Lower leg skin (tissue), 4 donors: ENCODE results near the gene ZNF205. TPM values are rescaled to one million over a fixed set of nuclear protein-coding genes. Genes with fewer than 3 reads are reported as not detected.

Source experiments
- DNase-seq, 2 donors: peaks; one replicate each; pipeline ENCODE4 v3.0.0-alpha.2; 2019; ENCODE audit warnings: low spot score in 2 of 2
- H3K4me3 ChIP-seq: fragments of 200-600 bp; sonication (generic); 2 replicates; pipeline ENCODE4 v1.5.1; 2017; ENCODE audit warnings: mild to moderate bottlenecking, low read depth; ENCODE audit not compliant: poor library complexity, severe bottlenecking
- POLR2A ChIP-seq, 2 donors: fragments of 450-650 bp; IDR thresholded peaks; one replicate each; pipeline ENCODE4 v1.6.1; 2016 to 2017; ENCODE audit warnings: antibody characterized with exemption in 2 of 2, mild to moderate bottlenecking in 1 of 2, moderate library complexity in 1 of 2
- WGBS, 2 donors: methylation state at CpG; one replicate each; pipeline ENCODE4 v1.1.5; 2018; 5-methylcytosine and 5-hydroxymethylcytosine counted together
- intact Hi-C: fragments of 100-400 bp; cut with DNase I; formaldehyde crosslinking; loops from one replicate; pipeline ENCODE4 v1.15.0; 2023; ENCODE audit warnings: low total_unique reads
- total RNA-seq, 4 donors: library from RNA; depleted of rRNA; stranded (reverse); fragments of >200 nt; gene quantifications; one replicate each; pipeline ENCODE4 v1.1.0, GENCODE V29; 2016
- TF ChIP-seq, protein P1 (sequence below), 3 donors: fragments of 450-650 bp; IDR thresholded peaks; one replicate each; pipeline ENCODE4 v1.5.1; 2016; ENCODE audit warnings: antibody characterized with exemption in 3 of 3, mild to moderate bottlenecking in 3 of 3, moderate library complexity in 2 of 3

The ZNF205 gene
- total RNA-seq, 4 donors from 2014 or later, result 15.1 to 25.3 (median 18.5) TPM

DNA sequence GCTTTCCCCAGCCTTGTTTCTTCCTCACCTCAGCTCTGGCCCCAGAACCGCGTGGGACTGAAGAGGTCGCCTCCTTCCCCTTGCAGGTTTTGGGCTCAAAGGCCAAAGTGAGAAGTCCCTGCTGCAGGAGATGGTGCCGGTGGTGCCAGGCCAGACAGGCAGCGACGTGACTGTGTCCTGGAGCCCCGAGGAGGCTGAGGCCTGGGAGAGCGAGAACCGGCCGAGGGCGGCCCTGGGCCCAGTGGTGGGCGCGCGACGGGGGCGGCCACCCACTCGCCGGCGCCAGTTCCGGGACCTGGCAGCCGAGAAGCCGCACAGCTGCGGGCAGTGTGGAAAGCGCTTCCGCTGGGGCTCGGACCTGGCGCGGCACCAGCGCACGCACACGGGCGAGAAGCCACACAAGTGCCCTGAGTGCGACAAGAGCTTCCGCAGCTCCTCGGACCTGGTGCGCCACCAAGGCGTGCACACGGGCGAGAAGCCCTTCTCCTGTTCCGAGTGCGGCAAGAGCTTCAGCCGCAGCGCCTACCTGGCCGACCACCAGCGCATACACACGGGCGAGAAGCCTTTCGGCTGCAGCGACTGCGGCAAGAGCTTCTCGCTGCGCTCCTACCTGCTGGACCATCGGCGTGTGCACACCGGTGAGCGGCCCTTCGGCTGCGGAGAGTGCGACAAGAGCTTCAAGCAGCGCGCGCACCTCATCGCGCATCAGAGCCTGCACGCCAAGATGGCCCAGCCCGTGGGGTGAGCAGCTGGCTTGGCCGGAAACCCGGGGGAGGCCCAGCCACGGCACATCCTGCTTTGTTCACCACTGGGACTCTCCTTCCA, 28.4 kb downstream of the ZNF205 start:
- H3K4me3 ChIP-seq, result no peak overlapping the region
- TF ChIP-seq, protein P1, sequence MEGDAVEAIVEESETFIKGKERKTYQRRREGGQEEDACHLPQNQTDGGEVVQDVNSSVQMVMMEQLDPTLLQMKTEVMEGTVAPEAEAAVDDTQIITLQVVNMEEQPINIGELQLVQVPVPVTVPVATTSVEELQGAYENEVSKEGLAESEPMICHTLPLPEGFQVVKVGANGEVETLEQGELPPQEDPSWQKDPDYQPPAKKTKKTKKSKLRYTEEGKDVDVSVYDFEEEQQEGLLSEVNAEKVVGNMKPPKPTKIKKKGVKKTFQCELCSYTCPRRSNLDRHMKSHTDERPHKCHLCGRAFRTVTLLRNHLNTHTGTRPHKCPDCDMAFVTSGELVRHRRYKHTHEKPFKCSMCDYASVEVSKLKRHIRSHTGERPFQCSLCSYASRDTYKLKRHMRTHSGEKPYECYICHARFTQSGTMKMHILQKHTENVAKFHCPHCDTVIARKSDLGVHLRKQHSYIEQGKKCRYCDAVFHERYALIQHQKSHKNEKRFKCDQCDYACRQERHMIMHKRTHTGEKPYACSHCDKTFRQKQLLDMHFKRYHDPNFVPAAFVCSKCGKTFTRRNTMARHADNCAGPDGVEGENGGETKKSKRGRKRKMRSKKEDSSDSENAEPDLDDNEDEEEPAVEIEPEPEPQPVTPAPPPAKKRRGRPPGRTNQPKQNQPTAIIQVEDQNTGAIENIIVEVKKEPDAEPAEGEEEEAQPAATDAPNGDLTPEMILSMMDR (IDR thresholded peaks at IDR 0.05), result no peak
- TF ChIP-seq POLR2A (IDR thresholded peaks at IDR 0.05), result no peak
- no peak for DNase-seq
- intact Hi-C loops, result no loop called here
- WGBS, 2 donors, result 93 to 95% methylated on average over 61 to 67 of the region's 69 CpGs

DNA sequence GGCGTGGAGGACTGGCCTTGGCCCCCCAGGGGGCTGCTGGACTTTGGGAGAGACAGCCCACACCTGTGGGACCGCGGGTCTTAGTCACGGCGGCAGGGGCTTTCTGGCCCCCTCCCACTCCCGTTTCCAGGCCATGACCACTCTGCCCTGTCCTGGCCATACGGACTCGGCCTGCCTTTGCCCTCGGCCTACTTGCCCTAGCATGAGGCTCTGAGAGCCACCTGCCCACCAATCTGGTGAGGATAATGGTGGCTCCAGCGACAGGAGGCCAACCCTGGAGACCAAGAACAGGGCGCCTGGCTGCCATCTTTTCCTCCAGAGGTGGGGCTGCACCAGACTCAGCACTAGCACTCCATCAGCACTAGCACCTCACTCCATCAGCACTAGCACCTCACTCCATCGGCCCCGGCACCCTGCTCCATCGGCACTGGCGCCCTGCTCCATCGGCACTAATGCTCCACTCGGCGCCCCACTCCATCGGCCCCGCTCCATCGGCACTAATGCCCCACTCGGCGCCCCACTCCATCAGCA, 29.5 kb downstream of the ZNF205 start:
- no peak for DNase-seq
- TF ChIP-seq, protein P1 (IDR thresholded peaks at IDR 0.05), result no peak
- no peak for TF ChIP-seq POLR2A (IDR thresholded peaks at IDR 0.05)
- WGBS, 2 donors, result 97 to 99% methylated on average over 21 to 23 of the region's 23 CpGs
- intact Hi-C loops, result no loop called here
- no peak overlapping the region for H3K4me3 ChIP-seq

DNA sequence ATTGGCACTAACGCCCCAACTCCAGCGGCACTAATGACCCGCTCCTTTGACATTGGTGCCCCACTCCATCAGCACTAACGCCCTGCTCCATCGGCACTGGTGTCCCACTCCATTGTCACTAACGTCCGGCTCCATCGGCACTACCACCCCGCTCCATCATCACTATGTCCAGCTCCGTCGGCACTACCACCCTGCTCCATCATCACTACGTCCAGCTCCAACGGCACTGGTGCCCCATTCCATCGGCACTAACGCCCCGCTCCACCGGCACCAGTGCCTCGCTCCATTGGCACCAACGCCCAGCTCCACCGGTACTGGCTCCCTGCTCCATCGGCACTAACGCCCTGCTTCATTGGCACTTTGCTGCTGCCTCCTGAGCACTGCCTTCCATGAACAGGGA, 29.9 kb downstream of the ZNF205 start:
- 97% methylated on average over 22 of the region's 22 CpGs for WGBS, 2 donors
- H3K4me3 ChIP-seq, result no peak overlapping the region
- DNase-seq, result no peak
- TF ChIP-seq POLR2A (IDR thresholded peaks at IDR 0.05), result no peak
- TF ChIP-seq, protein P1 (IDR thresholded peaks at IDR 0.05), result no peak
- intact Hi-C loops, result no loop called here

DNA sequence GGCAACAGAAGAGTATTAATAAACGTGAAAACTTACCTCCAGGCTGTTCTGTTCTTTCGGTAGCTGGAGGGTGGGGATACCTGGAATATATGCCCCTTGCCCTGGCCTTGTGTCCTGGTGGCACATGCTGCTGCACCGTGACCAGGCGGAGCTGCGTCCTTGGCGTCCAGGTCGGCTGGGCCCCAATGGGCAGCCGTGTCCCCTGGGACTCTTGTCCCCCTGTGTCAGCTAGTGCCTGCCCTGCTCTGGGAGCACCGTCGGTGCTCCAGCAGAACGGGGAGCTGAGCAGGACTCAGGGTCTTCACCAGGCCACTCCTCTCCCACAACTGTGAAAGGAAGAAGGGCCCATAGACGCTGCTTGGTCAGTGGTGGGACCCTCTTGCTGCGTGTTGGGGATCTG, 30.4 kb downstream of the ZNF205 start:
- H3K4me3 ChIP-seq, result no peak overlapping the region
- intact Hi-C loops, result no loop called here
- no peak for TF ChIP-seq POLR2A (IDR thresholded peaks at IDR 0.05)
- TF ChIP-seq, protein P1 (IDR thresholded peaks at IDR 0.05), result no peak
- WGBS, 2 donors, result 88 to 94% methylated on average over 8 to 13 of the region's 13 CpGs
- DNase-seq, result no peak

DNA sequence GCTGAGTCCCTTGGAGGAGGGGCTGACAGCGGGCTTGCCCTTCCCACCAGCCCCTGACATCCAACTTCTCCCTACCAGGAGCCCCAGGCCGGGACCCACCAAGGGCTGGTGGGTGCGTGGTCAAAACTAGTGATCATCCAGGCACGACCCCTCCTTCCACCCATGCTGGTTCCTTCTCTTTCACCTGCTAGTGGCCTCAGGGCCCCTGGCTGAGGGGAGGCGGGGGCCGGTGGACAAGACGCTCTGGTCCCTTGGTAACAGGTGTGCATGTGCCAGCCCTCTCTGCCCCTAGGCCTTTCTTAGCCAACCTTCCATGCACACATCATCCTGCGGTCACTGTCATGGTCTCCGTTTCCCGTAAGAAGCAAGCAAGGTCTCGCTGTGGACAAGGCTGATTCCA, 30.8 kb downstream of the ZNF205 start:
- no peak for DNase-seq
- no peak for TF ChIP-seq POLR2A (IDR thresholded peaks at IDR 0.05)
- TF ChIP-seq, protein P1 (IDR thresholded peaks at IDR 0.05), result no peak
- intact Hi-C loops, result no loop called here
- 75 to 86% methylated on average over 11 of the region's 11 CpGs for WGBS, 2 donors
- no peak overlapping the region for H3K4me3 ChIP-seq
